GM18870 (cell line): ENCODE results near the gene VSIG2.
"Not testable (repeated sequence)": the region's sequence is repeated elsewhere in the genome, so short reads cannot be mapped to it uniquely, and the experiment has no call there.

Experiments used
- ATAC-seq: cut with Tn5 transposase; IDR thresholded peaks from one replicate; pipeline ENCODE4 v1.9.1; 2021; ENCODE audit warnings: moderate library complexity; ENCODE audit not compliant: unreplicated experiment

Gene VSIG2

GRCh38 chr11:124751741-124752470 lies at the start of gene VSIG2:
Gene VSIG2, minus strand, starts transcription at chr11:124752255. Its CDS starts 118 bp downstream, at chr11:124752137.
- ATAC-seq = no peak

- ATAC-seq = no peak
Observed at GRCh38 chr11:124801014-124801413, 49.0 kb upstream of the VSIG2 start.

- peak; percentile 58 for ATAC-seq
Observed at GRCh38 chr11:124800226-124800929, 48.3 kb upstream of the VSIG2 start, which contains the start of gene MSANTD2. Gene MSANTD2, minus strand, starts transcription at chr11:124800406. Its CDS starts 26 bp downstream, at chr11:124800380.

GRCh38 chr11:124799348-124800225 lies 47.5 kb upstream of the VSIG2 start:
- ATAC-seq = peak; percentile 40

- peak; percentile 33 for ATAC-seq
Observed at GRCh38 chr11:124798991-124799347, 46.9 kb upstream of the VSIG2 start.

- ATAC-seq = no peak
Observed at GRCh38 chr11:124796312-124796711, 44.3 kb upstream of the VSIG2 start.

GRCh38 chr11:124793466-124794278 lies 41.6 kb upstream of the VSIG2 start:
- ATAC-seq = peak; percentile 40

- peak; percentile 73 for ATAC-seq
Observed at GRCh38 chr11:124791626-124792341, 39.7 kb upstream of the VSIG2 start.

GRCh38 chr11:124788521-124788920 lies 36.5 kb upstream of the VSIG2 start:
- ATAC-seq = no peak

GRCh38 chr11:124784051-124784450 lies 32.0 kb upstream of the VSIG2 start:
- ATAC-seq = no peak

- ATAC-seq = no peak
Observed at GRCh38 chr11:124783002-124783401, 30.9 kb upstream of the VSIG2 start.

- no peak for ATAC-seq
Observed at GRCh38 chr11:124779568-124779967, 27.5 kb upstream of the VSIG2 start.

- ATAC-seq = no peak
Observed at GRCh38 chr11:124778281-124778680, 26.2 kb upstream of the VSIG2 start.

- ATAC-seq = no peak
Observed at GRCh38 chr11:124776865-124777645, 25.0 kb upstream of the VSIG2 start.

GRCh38 chr11:124770959-124771358 lies 18.9 kb upstream of the VSIG2 start:
- ATAC-seq = not testable (repeated sequence)

GRCh38 chr11:124769806-124770774 lies 18.0 kb upstream of the VSIG2 start:
- ATAC-seq = no peak

- ATAC-seq = no peak
Observed at GRCh38 chr11:124768914-124769313, 16.9 kb upstream of the VSIG2 start.

- no peak for ATAC-seq
Observed at GRCh38 chr11:124766156-124766555, 14.1 kb upstream of the VSIG2 start.
